Measurements from ENCODE around the gene TRIM9.

TRIM9 gene

GRCh38 chr14:51094901-51095853, at the start of gene TRIM9:
TSS of gene TRIM9 (minus strand) at chr14:51095105. CDS start at chr14:51094939, 166 bp downstream.
- peak; percentile 81 to 89 (median 87) for DNase-seq (ENCODE audit: low read depth in 3 of 3)

GRCh38 chr14:51140856-51141255, 46.0 kb upstream of the TRIM9 start:
- DNase-seq (ENCODE audit: low read depth in 3 of 3) = no peak

GRCh38 chr14:51140338-51140737, 45.4 kb upstream of the TRIM9 start:
- DNase-seq (ENCODE audit: low read depth in 3 of 3) = no peak

- no peak for DNase-seq (ENCODE audit: low read depth in 3 of 3)
Observed at GRCh38 chr14:51139121-51139681, 44.3 kb upstream of the TRIM9 start.

- DNase-seq (ENCODE audit: low read depth in 3 of 3) = no peak
Observed at GRCh38 chr14:51138404-51139103, 43.6 kb upstream of the TRIM9 start.

- no peak for DNase-seq (ENCODE audit: low read depth in 3 of 3)
Observed at GRCh38 chr14:51131516-51131915, 36.6 kb upstream of the TRIM9 start.

GRCh38 chr14:51129130-51129529, 34.2 kb upstream of the TRIM9 start:
- DNase-seq (ENCODE audit: low read depth in 3 of 3) = no peak

GRCh38 chr14:51124029-51124428, 29.1 kb upstream of the TRIM9 start:
- no peak for DNase-seq (ENCODE audit: low read depth in 3 of 3)

- DNase-seq (ENCODE audit: low read depth in 3 of 3) = no peak
Observed at GRCh38 chr14:51121096-51121495, 26.2 kb upstream of the TRIM9 start.

- DNase-seq (ENCODE audit: low read depth in 3 of 3) = no peak
Observed at GRCh38 chr14:51119411-51120051, 24.6 kb upstream of the TRIM9 start.

GRCh38 chr14:51118993-51119392, 24.1 kb upstream of the TRIM9 start:
- DNase-seq (ENCODE audit: low read depth in 3 of 3) = no peak

- DNase-seq (ENCODE audit: low read depth in 3 of 3) = no peak
Observed at GRCh38 chr14:51117593-51117992, 22.7 kb upstream of the TRIM9 start.

- no peak for DNase-seq (ENCODE audit: low read depth in 3 of 3)
Observed at GRCh38 chr14:51116682-51117081, 21.8 kb upstream of the TRIM9 start.

- no peak for DNase-seq (ENCODE audit: low read depth in 3 of 3)
Observed at GRCh38 chr14:51109651-51110050, 14.7 kb upstream of the TRIM9 start.

GRCh38 chr14:51107801-51108200, 12.9 kb upstream of the TRIM9 start:
- no peak for DNase-seq (ENCODE audit: low read depth in 3 of 3)

- no peak for DNase-seq (ENCODE audit: low read depth in 3 of 3)
Observed at GRCh38 chr14:51104467-51104866, 9.6 kb upstream of the TRIM9 start.

GRCh38 chr14:51097287-51097686, 2.4 kb upstream of the TRIM9 start:
- no peak for DNase-seq (ENCODE audit: low read depth in 3 of 3)

- no peak for DNase-seq (ENCODE audit: low read depth in 3 of 3)
Observed at GRCh38 chr14:51096870-51097269, 2.0 kb upstream of the TRIM9 start.

- DNase-seq (ENCODE audit: low read depth in 3 of 3) = no peak
Observed at GRCh38 chr14:51095854-51096823, 1.2 kb upstream of the TRIM9 start.

- DNase-seq (ENCODE audit: low read depth in 3 of 3) = peak in 1 of 3 donors; percentile 19
Observed at GRCh38 chr14:51094282-51094821, 553 bp downstream of the TRIM9 start.

Data from stimulated activated CD4-positive, alpha-beta T cell treated with anti-CD3 and anti-CD28 coated beads, TNF-alpha, amount 100 ng/mL, for 48 hours (primary cell).